Femur (tissue), 1 donor: ENCODE results near the gene DHPS.
"Not testable (repeated sequence)": the region's sequence is repeated elsewhere in the genome, so short reads cannot be mapped to it uniquely, and the experiment has no call there.

Source experiments
- DNase-seq: peaks from one replicate; pipeline ENCODE4 v3.0.0-alpha.2; 2017

DHPS gene

DNA sequence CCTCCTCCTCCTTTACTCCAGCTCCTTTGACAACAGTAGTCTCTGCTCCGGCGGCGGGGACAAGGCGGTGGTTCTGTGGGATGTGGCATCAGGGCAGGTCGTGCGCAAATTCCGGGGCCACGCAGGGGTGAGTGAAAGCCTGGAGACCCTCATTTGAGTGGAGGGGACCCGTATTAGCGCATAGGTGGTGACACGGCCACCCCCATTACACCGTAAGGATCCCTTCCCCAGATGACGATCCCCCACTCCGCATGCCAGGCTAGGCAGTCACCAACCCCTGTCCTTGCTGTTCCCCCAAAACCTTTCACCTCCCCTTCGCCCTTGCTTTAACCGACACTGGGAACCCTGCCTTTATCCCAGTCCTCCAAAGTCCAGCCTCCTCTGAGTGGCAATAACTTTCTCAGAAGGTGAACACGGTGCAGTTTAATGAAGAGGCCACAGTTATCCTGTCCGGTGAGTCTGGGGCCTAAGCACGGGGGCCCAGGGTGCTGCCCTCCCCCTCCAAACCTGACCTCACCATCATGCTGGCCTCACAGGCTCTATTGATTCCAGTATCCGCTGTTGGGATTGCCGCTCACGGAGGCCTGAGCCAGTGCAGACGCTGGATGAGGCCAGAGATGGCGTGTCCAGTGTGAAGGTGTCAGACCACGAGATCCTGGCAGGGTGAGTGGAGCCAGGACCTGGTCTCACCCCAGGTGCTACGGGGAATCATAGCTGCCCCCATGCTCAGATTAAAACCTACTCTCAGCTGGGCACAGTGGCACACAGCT lies 11.3 kb downstream of the DHPS start:
- peak; percentile 17 for DNase-seq

DNA sequence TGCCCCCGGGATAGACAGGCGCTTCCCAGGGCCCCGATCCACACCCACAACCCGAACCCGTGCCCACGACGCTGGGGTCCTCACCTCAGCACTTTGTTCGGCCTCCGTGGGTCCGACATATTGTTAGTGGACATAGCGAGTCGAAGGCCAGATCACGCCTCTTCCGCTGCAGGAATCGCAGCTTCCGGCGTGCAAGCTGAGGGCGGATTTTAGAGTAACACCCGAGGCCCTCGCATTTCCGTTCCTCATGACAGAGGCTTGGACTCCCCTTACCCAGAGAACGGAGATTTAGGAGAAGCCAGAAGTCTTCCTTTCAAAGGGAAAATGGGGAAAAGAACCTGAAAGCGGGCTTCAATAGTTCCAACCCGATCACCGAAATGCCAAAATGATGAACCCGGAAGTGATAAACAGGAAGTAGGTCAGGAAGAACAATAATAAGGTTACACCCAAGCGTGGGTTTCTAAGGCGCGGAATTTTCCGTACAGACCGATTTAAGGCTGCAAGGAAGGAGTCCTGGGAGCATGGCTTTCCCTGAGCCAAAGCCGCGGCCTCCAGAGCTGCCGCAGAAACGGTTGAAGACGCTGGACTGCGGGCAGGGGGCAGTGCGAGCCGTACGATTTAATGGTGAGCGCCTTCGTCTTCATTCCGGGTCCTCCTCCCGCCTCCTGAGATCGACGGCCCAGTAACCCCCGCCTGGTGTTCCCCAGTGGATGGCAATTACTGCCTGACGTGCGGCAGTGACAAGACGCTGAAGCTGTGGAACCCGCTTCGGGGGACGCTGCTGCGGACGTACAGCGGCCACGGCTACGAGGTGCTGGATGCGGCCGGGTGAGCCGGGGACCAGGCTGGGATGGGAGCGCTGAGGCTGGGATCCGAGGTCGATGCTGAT lies 12.2 kb downstream of the DHPS start:
- peak; percentile 90 for DNase-seq

DNA sequence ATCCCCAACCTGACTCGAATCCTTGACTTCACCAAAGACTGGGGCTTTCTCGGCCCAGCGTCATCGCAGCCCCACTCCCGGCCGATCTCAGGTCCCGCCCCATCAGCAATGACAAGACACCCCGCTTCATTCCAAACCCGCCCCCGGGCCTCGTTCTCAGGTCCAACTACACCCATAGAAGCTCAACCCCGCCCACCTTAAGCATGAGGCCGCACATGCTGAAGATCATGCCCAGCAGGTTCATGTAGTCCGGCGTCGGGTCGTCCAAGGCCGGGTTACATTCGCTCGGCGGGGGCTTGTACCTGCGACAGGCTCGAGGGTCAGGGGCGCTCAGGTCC lies 12.8 kb downstream of the DHPS start:
- peak; percentile 79 for DNase-seq

DNA sequence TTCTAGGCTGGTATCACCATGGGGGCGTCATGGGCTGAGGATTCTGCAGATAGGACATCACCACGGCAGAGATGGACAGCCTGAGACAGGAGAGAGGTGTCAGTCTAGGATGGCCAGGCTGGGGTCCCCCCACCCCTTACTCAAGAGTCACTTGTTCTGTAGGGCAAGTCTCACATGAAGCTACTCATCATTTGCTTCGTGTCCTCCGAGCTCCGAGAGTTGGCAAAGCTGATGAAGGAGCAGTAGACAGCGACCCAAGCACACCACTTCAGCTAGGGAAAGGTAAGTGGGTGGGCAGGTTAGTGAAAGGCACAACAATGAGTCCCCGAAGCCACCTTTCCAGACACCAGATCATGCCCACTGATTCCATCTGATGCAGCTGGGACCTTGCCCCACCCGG lies 13.3 kb downstream of the DHPS start:
- no peak for DNase-seq

DNA sequence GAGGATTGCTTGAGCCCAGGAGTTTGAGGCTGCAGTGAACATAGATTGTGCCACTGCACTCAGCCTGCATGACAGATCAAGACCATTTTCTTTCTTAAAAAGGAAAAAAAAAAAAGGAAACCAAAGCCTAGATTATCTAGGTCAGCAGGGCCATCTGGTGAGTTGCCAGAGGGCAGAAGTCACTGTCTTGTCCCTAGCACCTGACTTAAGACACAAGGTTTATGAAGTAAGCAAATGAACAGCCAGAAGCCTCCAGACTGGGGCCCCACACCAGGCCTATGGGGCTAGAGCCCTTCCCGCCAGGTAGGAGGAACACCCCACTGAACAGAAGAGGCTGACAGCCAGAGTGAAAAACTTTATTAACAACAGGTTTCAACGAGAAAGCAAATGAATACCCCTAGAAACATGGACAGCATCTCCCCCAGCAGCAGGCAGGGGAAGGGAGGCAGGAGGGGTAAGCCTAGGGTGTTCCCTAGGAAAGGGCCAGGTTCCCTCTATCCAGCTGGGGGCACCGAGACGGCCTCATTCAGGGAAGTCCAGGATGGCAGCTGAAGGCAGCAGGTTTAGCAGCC lies 13.9 kb downstream of the DHPS start:
- DNase-seq, result no peak

DNA sequence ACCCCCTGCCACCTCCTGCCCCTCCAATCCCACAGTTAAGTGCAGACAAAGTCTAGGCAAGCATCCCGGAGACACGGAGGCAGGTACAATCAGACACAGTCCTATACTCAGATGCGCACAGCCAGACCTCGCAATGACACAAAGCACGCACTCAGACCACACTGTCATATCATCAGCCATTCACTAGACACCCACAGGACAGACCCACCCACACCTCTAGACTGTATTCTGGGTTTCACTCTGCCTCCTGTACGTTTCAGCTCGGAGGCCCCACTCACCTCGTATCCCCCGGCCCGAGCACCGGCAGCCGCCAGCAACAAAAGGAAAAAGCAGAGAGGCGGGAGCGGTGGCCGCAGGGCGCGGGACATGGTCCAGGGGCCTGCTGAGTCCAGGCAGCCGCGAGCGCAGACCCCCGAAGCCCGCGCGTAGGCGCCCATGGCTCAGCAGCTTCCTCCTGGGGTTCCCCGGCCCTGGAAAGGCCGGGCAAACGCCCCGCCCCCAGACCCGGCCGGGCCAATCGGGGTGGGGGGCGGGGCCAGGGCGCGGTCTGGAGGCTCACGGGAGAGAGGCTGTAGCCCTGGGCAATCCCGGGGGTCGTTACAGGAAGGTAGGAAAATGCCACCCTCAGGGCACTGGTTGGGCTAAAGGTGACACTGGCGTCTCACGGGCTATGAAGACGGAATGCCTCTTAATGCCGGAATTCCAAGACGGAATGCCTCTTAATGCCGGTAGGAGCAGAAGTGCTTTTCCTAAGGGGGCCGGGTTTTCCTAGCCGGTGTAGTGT lies 15.2 kb downstream of the DHPS start, which contains the start of the genes MAN2B1 and WDR83:
MAN2B1 (minus strand) TSS at position 478 of the 784 bp plus-strand sequence; CDS start at position 437, 41 bp downstream.
WDR83 (plus strand) TSS at position 543 of the 784 bp plus-strand sequence. CDS start 2,984 bp downstream, outside the sequence.
- peak; percentile 87 for DNase-seq

DNA sequence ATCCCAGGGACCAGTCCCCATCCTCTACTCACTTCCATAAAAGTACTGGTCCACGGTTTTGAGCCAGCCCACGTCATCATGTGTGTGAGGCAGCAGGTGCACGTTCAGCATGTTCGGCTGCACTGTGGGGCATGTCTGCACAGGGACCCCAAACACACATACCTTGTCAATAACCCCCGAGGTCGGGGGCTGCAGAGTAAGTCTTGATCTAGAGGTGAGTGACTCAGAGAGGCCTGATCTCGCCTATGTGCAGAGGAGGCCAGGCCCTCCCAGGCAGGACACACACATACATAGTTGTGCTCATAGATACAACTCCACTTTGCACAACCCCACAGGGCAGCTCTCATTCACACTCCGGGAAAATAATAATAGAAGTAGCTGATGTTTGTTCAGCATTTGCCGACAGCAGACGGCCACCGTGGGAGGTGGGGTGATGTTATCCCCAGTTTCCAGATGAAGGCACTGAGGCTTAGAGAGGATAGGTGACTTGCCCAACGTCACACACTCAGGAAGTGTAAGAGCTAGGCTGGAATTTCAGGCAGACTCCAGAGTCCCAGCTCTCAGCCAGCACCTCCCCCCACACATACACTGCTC lies 15.9 kb downstream of the DHPS start:
- no peak for DNase-seq

DNA sequence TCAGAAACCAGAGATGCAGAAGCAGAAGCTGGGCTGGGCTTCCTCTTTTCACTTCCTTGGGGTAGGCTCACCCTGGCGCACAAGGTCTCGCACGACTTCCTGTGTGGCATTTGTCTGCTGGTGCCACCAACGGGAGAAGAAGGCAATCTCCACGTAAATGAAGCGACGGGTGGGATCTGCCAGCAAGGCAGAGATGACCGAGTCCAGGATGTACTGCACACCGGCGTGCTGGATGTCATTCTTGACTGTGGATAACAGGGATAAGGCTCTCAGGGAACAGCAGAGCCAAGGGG lies 16.5 kb downstream of the DHPS start:
- DNase-seq, result peak; percentile 66

DNA sequence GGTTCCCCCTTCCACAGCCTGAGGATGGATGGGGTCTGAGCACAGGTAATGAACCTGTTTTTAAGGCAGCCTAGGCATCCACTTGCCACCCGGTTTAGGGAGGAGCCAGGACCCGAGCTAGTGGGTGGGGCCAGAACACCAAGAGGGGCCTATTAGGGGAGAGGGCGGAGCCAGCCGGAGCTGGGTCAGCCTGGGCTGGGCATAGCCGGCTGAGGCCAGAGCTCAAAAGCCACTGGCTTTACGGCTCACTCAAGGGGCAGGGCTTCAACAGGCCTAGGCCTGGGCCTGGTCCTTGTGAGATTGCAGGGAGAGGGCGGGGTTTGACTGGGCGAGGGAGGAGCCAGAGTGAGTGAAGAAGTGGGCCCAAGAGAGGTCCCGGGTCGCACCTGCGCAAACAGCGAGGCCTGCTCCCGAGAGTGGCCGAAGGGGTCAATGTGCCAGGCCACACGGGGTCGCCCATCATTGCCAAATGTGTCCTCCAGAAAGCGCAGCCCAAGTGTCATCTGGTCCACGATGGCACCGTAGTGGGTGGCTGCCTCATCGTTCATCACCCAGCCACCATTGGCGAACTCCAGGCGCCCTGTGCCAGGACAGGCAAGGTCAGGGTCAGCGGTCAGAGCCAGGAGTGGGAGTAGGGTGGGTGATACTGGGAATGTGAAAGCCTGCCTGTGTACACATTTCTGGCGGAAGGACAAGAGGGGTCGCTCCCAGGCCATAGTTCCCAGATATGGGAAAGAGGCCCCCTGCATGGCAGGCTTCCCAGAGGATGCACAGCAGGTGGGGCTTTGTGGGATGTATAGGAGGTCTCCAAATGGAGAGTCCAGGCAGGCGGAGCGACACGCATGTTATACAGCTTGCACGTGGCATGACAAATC lies 17.0 kb downstream of the DHPS start:
- no peak for DNase-seq

DNA sequence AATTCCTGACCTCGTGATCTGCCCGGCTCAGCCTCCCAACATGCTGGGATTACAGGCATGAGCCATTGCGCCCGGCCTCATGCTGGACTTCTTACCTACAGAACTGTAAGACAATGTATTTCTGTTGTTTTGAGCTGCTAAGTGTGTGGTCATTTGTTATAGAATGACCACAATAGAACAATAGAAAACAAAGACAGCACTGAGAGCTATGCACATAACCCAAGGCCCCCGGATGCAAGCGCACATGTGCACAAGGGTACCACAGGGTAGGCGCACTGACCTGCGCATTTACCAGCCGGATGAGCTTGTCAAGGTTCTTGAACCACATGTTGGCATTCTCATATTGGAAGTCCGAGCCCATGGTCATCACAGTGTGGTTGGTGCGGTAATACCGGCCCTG lies 20.7 kb downstream of the DHPS start:
- DNase-seq, result no peak

DNA sequence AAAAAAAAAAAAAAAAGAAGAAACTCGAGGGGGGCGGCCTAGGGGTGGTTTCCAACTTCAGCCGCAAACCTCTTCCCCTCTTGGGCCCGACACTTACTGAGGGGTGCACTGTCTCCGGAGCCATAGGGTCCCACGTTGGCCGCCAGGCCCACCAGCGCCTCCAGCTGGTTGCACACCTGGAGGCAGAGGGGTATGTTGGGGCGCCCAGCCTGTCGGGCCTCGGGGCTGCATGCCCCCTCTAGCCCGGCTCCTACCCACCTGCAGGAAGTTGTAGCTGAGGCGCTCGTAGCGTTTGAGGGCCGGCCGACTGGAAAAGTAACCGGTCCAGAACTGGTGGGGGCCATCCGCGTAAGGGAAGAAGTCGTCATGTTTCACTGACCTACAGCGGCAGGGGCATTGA lies 23.7 kb downstream of the DHPS start:
- no peak for DNase-seq

DNA sequence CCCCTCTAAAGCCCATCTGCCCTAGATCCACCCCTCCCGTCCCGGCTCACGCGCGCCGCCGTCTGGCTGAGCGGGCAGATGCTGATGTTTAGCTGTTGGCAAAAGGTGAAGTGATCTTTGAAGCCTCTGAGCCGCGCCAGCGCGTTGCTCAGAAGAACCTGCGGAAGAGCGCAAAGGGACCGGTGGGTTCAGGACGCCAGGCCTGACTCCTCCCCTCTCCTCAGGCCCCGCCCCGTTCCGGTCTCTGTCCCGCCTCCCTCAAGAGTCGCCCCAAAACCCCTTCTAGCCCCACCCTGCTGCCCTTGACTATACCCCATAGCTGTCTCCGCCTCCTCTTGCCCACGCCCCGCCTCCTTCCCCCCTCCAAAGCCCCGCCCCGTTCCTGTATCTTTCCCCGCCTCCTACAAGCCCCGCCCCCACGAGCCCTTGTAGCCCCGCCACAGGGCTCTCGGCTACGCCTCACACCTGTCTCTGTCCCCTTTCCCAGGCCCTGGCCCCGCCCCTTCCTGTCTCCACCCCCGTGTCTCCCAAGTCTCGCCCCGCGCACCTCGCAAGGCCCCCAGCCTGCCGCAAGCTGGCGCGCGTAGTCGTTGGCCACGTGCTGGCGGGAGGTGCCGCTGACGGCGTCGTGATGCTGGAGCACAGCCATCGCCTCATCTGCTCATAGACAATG lies 24.6 kb downstream of the DHPS start:
- peak; percentile 20 for DNase-seq

DNA sequence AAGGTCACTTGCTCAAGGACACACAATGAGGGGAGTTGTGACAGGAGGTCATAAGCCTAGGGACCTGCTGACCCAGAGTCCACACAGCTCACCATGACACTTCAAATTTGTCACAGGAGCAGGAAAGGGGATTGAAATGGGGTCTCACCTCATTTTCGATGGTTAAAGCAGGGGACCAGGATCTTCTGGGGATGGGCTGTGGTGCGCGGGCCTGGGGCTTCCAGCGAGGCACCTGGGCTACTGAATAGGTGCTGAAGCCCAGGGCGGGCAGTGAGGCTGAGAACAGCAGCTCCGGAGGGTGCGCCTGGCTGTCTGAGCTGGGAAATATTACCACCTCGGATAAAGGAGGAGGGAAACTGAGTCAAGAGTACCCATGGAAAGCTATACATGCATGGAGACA lies 26.1 kb downstream of the DHPS start:
- no peak for DNase-seq

DNA sequence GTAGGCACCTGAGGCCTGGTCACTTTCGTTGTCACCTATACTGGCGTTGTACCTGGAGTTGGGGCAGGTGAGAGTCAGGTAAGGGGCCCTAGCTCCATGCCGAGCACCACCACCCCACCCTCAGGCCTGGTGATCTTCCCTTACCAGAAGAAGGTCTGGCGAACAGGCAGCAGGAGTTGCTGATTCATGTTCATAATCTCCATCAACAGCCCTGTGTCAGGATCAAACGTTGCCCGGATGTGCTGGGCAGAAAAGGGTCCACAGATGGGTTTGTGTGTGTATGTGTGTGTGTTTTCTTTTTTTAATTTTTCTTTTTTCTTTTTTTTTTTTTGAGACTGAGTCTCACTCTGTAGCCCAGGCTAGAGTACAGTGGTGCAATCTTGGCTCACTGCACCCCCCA lies 29.5 kb downstream of the DHPS start:
- no peak for DNase-seq

DNA sequence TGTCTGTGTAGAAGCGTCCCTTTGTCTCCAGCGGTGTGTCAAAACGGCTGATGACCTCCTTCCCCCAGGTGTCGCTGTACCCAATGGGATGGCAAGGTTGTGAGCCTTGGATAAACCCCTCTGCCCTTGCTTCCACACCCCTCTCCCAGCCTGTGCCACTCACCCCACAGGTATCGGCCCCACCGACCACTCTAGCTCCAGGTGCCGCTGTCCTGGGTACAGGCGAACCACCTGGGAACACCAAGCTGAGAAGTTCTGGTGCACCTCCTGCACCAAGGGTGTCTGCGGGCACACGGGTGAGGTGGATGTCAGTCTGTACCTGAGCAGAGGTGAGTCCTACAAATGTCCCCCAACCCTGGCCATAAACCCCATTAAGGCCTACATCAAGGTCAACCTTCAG lies 31.7 kb downstream of the DHPS start:
- DNase-seq, result no peak

DNA sequence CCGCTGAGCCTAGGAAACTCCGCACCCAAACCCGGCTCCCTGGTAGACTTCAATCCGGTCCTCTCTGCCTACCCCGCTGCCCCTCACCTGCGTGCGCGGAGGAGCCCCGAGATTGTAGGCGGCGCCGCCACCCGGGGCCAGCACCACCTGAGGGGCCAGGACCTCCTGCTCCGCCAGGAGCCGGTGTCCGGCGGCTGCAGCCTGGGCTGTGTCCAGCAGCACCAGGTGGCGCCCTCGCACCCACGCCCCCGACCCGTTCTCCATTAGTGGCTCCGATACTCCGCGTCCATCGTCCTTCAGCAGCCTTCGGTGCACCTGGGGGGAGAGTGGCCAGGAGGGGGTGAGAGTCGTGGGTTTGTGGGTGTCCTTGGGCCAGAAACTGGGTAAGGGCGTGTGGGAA lies 33.6 kb downstream of the DHPS start:
- DNase-seq, result no peak

DNA sequence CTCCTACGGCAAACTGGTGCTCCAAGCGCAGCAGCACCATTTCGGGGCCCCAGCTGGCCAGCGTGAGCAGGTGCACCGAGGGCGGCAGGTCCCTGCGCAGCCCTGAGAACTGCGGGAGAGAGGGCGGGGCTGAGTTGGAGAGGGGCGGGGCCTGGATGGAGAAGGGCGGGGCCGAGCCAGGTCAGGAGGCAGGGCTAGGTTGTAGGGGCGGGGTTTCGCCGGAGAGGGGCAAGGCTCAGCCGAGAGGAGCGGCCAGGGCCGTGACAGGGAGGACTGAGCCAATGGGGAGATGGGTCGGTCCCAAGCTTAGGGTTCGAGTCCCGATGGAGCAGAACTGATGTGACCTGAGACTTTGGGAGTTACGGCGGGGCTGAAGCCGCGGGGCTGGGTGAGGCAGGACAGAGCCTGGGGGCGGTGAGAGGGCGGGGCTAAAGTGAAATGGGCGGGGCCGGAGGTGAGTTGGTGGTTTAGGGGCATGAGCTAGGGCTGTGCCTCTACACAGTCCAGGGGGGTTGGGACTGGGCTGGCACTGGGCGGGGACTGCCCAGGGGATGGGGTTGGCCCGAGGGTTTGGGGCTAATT lies 34.1 kb downstream of the DHPS start:
- peak; percentile 60 for DNase-seq

DNA sequence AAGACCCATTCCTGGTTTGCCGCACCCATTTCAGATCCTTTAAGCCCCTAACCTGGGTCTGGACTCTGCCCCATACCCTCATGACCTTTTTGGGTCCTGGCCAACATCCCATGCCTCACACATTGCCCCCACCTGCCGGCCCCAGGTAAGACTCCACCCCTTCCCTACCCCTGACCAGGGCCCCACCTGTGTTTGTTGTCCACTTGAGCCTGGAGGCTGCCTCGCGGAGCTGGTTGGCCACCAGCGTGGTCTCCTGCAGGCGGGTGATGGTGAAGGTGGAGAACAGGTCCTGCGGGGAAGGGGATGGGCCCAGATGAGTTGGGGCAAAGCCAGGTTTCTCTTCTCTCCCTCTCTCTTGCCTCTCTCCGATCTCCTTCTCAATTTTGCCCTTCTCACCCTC lies 34.6 kb downstream of the DHPS start:
- no peak for DNase-seq

DNA sequence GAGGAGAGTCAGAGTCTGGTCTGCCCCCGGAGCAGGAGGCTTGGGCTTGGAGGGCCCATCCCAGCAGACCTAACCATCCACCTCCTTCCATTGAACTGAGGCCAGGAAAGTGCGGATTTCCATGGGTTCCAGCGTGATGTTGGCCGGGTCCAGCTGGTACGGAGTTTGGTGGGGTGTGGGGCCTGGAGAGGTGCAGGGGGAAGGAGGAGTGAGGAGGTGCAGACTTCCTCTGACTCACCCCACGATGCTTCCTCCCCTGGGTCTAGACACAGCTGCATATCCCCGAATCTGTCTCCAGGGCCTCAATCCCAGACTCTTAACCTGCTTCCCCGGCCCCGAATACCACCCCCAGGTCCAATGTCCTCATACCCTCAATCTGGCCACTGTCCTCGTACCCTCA lies 35.1 kb downstream of the DHPS start:
- no peak for DNase-seq

DNA sequence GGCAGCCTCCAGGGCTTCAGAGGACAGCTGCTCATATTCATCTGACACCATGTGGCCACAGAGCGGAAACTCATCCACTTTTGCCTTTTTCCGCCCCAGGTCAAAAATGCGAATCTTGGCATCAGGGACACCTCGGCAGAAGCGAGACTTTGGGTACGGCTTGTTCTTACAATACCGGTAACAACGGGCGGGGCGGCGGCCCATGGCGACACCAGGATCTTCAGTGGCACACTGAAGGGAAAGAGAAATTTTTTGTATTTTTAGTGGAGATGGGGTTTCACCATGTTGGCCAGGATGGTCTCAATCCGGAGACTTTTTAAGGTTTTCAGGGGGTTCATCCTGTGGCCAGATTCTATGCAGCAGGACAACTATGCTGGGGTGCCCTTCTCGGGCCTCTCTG lies 38.0 kb downstream of the DHPS start:
- not testable (repeated sequence) for DNase-seq

DNA sequence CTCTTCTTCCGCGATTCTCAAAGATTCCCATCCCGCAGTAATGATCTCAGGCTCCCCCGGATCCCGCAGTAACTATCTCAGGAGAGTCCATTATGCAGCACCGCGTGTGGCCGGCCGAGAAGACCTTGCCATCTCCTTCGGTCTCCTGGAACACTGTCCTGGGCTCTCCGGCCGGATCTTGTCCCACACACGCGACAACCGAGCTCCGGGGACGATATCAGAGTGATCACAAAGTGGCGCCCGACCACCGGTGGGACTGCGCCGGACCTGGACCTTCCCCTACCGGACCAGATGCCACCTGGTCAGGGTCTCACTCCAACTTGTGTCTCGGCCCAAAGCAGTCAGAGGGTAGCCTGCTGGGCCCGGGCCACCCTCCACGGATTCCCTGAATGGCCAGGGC lies 39.2 kb downstream of the DHPS start:
- no peak for DNase-seq
